ENCODE measurements around the gene CNNM4.

- TF ChIP-seq CTCF (conservative IDR thresholded peaks at IDR 0.05; ENCODE audit: low read length) (no peak), EZH2phosphoT487 (IDR thresholded peaks at IDR 0.05; ENCODE audit: borderline replicate concordance) (no peak)
These were observed 9.9 kb downstream of the CNNM4 start for GRCh38 chr2:96770442-96771202.

Data from Loucy (cell line).